Stimulated activated CD8-positive, alpha-beta memory T cell treated with anti-CD3 and anti-CD28 coated beads, Interleukin-7, amount 100 ng/mL, for 4 hours (primary cell): ENCODE results near the gene PODNL1.
A peak's percentile ranks its signal among the peaks of the same experiment; 100 is the strongest.
"Not testable (repeated sequence)": the region's sequence is repeated elsewhere in the genome, so short reads cannot be mapped to it uniquely, and the experiment has no call there.

Source experiments
- DNase-seq, 2 donors: peaks; one replicate each; pipeline ENCODE4 v3.0.0-alpha.2; 2020; ENCODE audit warnings: low read depth in 2 of 2

Gene PODNL1

GRCh38 chr19:13938301-13939064 lies at the start of gene PODNL1:
TSS of gene PODNL1 (minus strand) at chr19:13938417. CDS start at chr19:13938181, 236 bp downstream.
- DNase-seq: no peak

GRCh38 chr19:13987101-13987890 lies 49.1 kb upstream of the PODNL1 start:
- no peak for DNase-seq

- DNase-seq: peak; percentile 98
Observed at GRCh38 chr19:13986348-13986904, 48.2 kb upstream of the PODNL1 start.

GRCh38 chr19:13985771-13986347 lies 47.6 kb upstream of the PODNL1 start:
- no peak for DNase-seq

- no peak for DNase-seq
Observed at GRCh38 chr19:13984875-13985741, 46.9 kb upstream of the PODNL1 start.

- DNase-seq: no peak
Observed at GRCh38 chr19:13984186-13984585, 46.0 kb upstream of the PODNL1 start.

- no peak for DNase-seq
Observed at GRCh38 chr19:13983213-13983889, 45.1 kb upstream of the PODNL1 start.

- no peak for DNase-seq
Observed at GRCh38 chr19:13982773-13983172, 44.6 kb upstream of the PODNL1 start.

GRCh38 chr19:13981988-13982501 lies 43.8 kb upstream of the PODNL1 start:
- no peak for DNase-seq

GRCh38 chr19:13981467-13981866 lies 43.2 kb upstream of the PODNL1 start:
- DNase-seq: no peak

GRCh38 chr19:13981021-13981420 lies 42.8 kb upstream of the PODNL1 start:
- no peak for DNase-seq

GRCh38 chr19:13980340-13980739 lies 42.1 kb upstream of the PODNL1 start:
- no peak for DNase-seq

GRCh38 chr19:13979686-13980085 lies 41.5 kb upstream of the PODNL1 start:
- DNase-seq: no peak

- DNase-seq: no peak
Observed at GRCh38 chr19:13979244-13979615, 41.0 kb upstream of the PODNL1 start.

- peak in 1 of 2 donors; percentile 36 for DNase-seq
Observed at GRCh38 chr19:13978351-13979243, 40.4 kb upstream of the PODNL1 start.

GRCh38 chr19:13977803-13978202 lies 39.6 kb upstream of the PODNL1 start:
- DNase-seq: no peak

GRCh38 chr19:13976446-13976845 lies 38.2 kb upstream of the PODNL1 start:
- DNase-seq: no peak

- DNase-seq: no peak
Observed at GRCh38 chr19:13975870-13976269, 37.7 kb upstream of the PODNL1 start.

GRCh38 chr19:13974073-13974472 lies 35.9 kb upstream of the PODNL1 start:
- DNase-seq: no peak

- DNase-seq: not testable (repeated sequence)
Observed at GRCh38 chr19:13973479-13973878, 35.3 kb upstream of the PODNL1 start.
